ENCODE results near the gene IQGAP2.

Gene IQGAP2

DNA sequence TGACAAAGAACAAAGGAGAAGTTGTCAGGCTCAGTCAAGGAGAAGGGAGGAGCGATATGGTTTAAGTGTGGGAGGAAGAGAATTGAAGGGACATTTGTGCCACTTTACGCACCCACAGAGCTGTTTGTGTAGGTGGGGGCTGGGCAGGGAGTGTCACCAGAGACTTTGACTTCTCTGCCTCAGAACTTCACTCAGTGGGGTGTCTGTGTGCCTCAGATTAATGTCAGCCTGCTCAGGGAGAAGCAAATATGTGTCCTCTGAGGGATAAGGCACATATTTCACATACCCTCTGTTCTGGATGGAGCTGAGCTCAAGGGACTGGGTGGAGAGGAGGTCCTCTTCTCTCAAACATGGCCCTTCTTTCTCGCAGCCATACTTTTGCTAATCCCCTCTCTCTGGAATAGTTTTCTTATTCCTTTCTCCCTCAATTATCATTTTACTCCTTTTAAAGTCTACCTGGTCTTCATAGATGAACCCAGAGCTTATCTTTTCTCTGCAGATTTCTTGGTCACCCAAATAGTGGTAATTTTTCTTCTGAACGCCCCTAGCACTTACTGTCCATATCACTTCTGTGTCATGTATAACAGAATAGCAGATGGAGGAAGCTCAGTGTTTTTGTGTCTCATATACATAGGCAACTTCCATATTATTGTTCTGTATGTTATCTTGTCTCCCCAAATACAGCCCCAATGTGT, 77.0 kb downstream of the IQGAP2 start:
- no peak overlapping the region for H3K4me3 ChIP-seq (ENCODE audit: low read depth, low read length)
- TF ChIP-seq, protein P1, sequence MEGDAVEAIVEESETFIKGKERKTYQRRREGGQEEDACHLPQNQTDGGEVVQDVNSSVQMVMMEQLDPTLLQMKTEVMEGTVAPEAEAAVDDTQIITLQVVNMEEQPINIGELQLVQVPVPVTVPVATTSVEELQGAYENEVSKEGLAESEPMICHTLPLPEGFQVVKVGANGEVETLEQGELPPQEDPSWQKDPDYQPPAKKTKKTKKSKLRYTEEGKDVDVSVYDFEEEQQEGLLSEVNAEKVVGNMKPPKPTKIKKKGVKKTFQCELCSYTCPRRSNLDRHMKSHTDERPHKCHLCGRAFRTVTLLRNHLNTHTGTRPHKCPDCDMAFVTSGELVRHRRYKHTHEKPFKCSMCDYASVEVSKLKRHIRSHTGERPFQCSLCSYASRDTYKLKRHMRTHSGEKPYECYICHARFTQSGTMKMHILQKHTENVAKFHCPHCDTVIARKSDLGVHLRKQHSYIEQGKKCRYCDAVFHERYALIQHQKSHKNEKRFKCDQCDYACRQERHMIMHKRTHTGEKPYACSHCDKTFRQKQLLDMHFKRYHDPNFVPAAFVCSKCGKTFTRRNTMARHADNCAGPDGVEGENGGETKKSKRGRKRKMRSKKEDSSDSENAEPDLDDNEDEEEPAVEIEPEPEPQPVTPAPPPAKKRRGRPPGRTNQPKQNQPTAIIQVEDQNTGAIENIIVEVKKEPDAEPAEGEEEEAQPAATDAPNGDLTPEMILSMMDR (conservative IDR thresholded peaks at IDR 0.05; ENCODE audit: low read depth, low read length), result no peak
- DNase-seq (ENCODE audit: low read depth), result no peak

DNA sequence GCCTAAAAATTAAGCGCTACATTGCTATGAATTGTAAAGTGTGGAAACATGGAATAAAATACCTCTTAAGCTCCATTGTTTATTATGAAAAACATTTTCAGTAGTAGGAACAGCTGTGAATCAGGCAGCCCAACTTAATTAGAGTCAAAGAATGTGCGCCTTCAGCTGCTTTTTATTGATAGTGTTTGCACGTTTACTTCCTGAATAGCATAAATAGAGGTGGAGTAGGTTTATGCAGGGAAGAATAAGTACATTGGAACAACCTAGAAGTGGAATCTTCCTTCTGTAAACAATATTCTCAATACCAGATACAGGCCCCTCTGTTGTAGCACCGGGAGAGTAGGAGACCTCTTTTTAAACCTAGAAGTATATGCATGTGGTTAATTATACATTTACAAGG, 79.9 kb downstream of the IQGAP2 start:
- DNase-seq (ENCODE audit: low read depth), result no peak
- TF ChIP-seq, protein P1 (conservative IDR thresholded peaks at IDR 0.05; ENCODE audit: low read depth, low read length), result no peak
- no peak overlapping the region for H3K4me3 ChIP-seq (ENCODE audit: low read depth, low read length)

DNA sequence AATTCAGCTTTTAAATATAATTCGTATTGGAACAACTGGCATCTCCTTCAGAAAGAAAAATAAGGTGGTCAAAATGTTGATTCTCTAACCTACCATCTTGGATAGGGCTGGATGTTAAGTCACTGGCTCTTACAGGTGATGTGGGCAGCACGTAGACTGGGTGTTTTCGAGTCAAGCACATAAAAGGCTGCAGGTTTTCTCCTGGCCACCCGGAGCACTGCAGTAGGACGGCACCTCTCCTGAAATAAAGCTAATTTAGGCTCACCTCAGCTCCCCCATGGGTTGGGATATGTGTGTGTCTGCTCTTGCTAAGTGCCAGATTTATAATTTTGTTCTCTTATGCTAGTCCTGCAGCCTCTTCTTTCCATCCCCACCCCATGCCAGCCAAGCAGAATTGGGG, 80.3 kb downstream of the IQGAP2 start:
- no peak overlapping the region for H3K4me3 ChIP-seq (ENCODE audit: low read depth, low read length)
- no peak for DNase-seq (ENCODE audit: low read depth)
- TF ChIP-seq, protein P1 (conservative IDR thresholded peaks at IDR 0.05; ENCODE audit: low read depth, low read length), result no peak

DNA sequence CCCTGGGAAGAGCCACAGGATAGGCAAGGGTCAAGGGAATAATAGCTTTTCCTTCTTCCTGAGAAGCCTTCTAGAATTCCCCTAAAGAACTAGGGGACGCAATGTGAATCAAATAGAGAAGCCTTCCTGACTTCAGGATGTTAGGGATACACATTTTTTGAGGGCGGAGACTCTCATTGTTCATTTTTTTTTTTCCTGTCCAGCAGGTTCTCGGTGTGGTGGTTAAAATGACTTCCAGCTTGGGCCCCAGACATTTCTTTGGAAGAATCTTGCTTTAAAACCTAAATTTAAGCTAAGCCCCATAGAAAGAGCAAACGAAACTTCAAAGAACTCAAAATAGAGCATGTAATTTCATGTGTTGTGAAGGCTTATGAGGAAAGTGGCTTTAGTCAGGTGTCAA, 80.8 kb downstream of the IQGAP2 start:
- TF ChIP-seq, protein P1 (conservative IDR thresholded peaks at IDR 0.05; ENCODE audit: low read depth, low read length), result no peak
- H3K4me3 ChIP-seq (ENCODE audit: low read depth, low read length), result no peak overlapping the region
- no peak for DNase-seq (ENCODE audit: low read depth)

DNA sequence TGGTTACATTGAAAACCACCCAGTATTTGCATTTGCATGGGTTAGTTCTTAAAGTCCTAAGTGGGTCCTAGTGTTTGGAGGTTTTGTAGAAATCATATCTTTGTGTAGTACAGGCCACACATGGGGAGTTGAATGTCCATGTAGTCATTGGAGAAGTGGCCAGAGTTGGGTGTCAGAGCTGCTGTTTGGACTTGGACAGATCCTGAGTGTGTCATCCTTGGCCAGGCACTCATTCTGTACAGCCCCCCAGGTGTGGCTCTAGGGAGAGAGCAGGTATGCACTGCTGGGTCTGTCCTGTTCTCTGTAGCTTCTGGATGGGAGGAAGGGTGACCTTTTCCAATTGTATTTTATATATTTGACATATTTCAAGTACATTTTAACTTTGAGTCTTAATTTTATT, 82.4 kb downstream of the IQGAP2 start:
- no peak for DNase-seq (ENCODE audit: low read depth)
- H3K4me3 ChIP-seq (ENCODE audit: low read depth, low read length), result no peak overlapping the region
- TF ChIP-seq, protein P1 (conservative IDR thresholded peaks at IDR 0.05; ENCODE audit: low read depth, low read length), result no peak

DNA sequence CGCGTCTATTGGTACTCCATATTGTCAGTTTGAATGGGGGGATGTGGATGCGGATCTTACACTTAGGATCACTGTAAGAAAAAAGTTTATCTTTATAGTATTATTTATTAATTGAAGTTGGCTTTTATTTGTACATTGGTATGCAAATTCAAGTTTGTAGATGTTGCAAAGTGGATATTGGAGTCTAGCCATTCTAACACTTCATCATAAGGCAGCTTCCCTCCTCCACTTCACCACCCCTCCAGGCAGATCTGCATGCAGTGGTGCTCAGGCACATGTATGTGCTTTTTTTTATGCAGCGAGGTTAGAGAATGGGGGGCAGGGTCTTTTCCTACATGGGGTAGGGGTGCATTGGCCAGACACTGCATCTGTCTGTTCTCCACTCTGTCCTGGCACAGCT, 84.3 kb downstream of the IQGAP2 start:
- TF ChIP-seq, protein P1 (conservative IDR thresholded peaks at IDR 0.05; ENCODE audit: low read depth, low read length), result no peak
- no peak for DNase-seq (ENCODE audit: low read depth)
- H3K4me3 ChIP-seq (ENCODE audit: low read depth, low read length), result no peak overlapping the region

DNA sequence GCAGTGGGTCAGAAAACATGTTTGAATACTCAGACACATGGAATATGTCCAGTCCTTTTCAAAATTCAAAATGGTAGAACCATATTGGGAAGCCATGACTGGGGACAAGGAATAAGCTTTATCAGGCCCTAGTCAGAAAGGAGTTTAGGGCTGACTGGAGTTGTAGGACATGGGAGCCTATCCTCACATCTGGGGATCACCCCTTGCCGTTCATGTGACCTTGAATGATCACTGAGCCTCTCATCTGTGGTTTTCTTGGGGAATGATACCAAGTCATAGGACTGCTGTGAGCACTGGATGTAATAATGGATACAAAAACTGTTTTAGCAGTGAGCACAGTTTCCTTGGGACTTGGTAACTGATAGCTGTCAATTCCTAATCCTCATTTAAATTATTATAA, 84.7 kb downstream of the IQGAP2 start:
- DNase-seq (ENCODE audit: low read depth), result no peak
- TF ChIP-seq, protein P1 (conservative IDR thresholded peaks at IDR 0.05; ENCODE audit: low read depth, low read length), result no peak
- no peak overlapping the region for H3K4me3 ChIP-seq (ENCODE audit: low read depth, low read length)
